GM12878 (cell line): ENCODE results near the gene PHKA1. TPM values are rescaled to one million over a fixed set of nuclear protein-coding genes. Genes with fewer than 3 reads are reported as not detected.

Experiments
- ATAC-seq: fragments of 200-7000 bp; cut with Tn5 transposase; 3 replicates; pipeline ENCODE4 v1.9.1; 2020; ENCODE audit warnings: mild to moderate bottlenecking, moderate library complexity
- BruUV-seq: library from RNA; stranded (reverse); fragments of 400-500 nt; replicated peaks from 2 replicates; lab custom pipeline; 2021; lab: Mats Ljungman, UMichigan
- CTCF ChIA-PET: fragments of 300-600 bp; sonication (Branson Sonifier 250); formaldehyde crosslinking; extraction: SDS; loops from one replicate; lab custom pipeline; 2021; ENCODE audit warnings: inconsistent platforms; lab: Yijun Ruan, JAX
- POLR2A ChIA-PET: fragments of 350-600 bp; formaldehyde crosslinking; extraction: SDS; loops from one replicate; lab custom pipeline; 2021; ENCODE audit warnings: inconsistent platforms; lab: Charles Lee
- RAD21 ChIA-PET: fragments of 300-600 bp; sonication (Branson Sonifier 250); formaldehyde crosslinking; loops from one replicate; lab custom pipeline; 2023; ENCODE audit warnings: antibody characterized with exemption; ENCODE audit not compliant: unreplicated experiment; lab: Charles Lee
- SMC1A ChIA-PET: fragments of 300-600 bp; sonication (Branson Sonifier 250); formaldehyde crosslinking; loops from one replicate; lab custom pipeline; 2023; ENCODE audit not compliant: unreplicated experiment, uncharacterized antibody; lab: Charles Lee
- DNase-seq: peaks from one replicate; pipeline ENCODE4 v3.0.0-alpha.2; 2011; ENCODE audit warnings: low read depth, low spot score
- FAIRE-seq: peaks from 3 replicates; lab custom pipeline; 2011; peaks lifted over from hg19 to GRCh38; lab: Jason Lieb, UNC
- H2AFZ ChIP-seq: 2 replicates; pipeline ENCODE4 v1.6.0; 2011; ENCODE audit warnings: low read depth, low read length, control low read depth; ENCODE audit not compliant: control insufficient read depth
- H3K27ac ChIP-seq: 2 replicates; pipeline ENCODE4 v1.5.1; 2011; ENCODE audit warnings: control low read depth; ENCODE audit not compliant: control insufficient read depth, insufficient read depth
- H3K27me3 ChIP-seq, 2 experiments: replicated peaks in 1 of 2; 2 replicates each; pipeline versions ENCODE4 v1.6.0 to v1.6.1; 2011; ENCODE audit warnings: low read length in 1 of 2; ENCODE audit not compliant: control insufficient read depth in 2 of 2, insufficient read depth in 2 of 2
- H3K36me3 ChIP-seq, 2 experiments: 2 replicates each; pipeline ENCODE4 v1.5.1; 2011; ENCODE audit warnings: low read length in 1 of 2; ENCODE audit not compliant: control insufficient read depth in 2 of 2, insufficient read depth in 2 of 2
- H3K4me1 ChIP-seq: 2 replicates; pipeline ENCODE4 v1.6.1; 2011; ENCODE audit warnings: mild to moderate bottlenecking, low read length, moderate library complexity, mixed read lengths; ENCODE audit not compliant: control insufficient read depth, insufficient read depth
- H3K4me2 ChIP-seq: 2 replicates; pipeline ENCODE4 v1.6.0; 2011; ENCODE audit warnings: control low read depth; ENCODE audit not compliant: control insufficient read depth, insufficient read depth
- H3K4me3 ChIP-seq: fragments of 200-600 bp; sonication (generic); 2 replicates; pipeline ENCODE4 v1.5.1; 2016
- H3K79me2 ChIP-seq: 2 replicates; pipeline ENCODE4 v1.6.0; 2011; ENCODE audit warnings: low read length; ENCODE audit not compliant: control insufficient read depth, insufficient read depth
- H3K9ac ChIP-seq: 2 replicates; pipeline ENCODE4 v1.8.0; 2011; ENCODE audit warnings: low read length, control low read depth, mixed read lengths; ENCODE audit not compliant: control insufficient read depth, insufficient read depth
- H3K9me3 ChIP-seq: replicated peaks from 3 replicates; pipeline ENCODE4 v1.5.1; 2011; ENCODE audit warnings: mild to moderate bottlenecking, low read length; ENCODE audit not compliant: control insufficient read depth, insufficient read depth
- H4K20me1 ChIP-seq: 2 replicates; pipeline ENCODE4 v1.6.0; 2011; ENCODE audit not compliant: control insufficient read depth, insufficient read depth
- FOXK2 ChIP-seq: fragments of 450-650 bp; IDR thresholded peaks from 2 replicates; pipeline ENCODE4 v1.6.1; 2017; ENCODE audit warnings: mild to moderate bottlenecking, moderate library complexity
- KDM1A ChIP-seq: fragments of 200-600 bp; sonication (generic); IDR thresholded peaks from 2 replicates; pipeline ENCODE4 v1.6.1; 2016; ENCODE audit warnings: borderline replicate concordance
- MEF2B ChIP-seq: fragments of 450-650 bp; IDR thresholded peaks from 2 replicates; pipeline ENCODE4 v1.6.1; 2018; ENCODE audit warnings: mild to moderate bottlenecking, moderate library complexity; ENCODE audit not compliant: partially characterized antibody, poor library complexity, severe bottlenecking
- NFYA ChIP-seq: IDR thresholded peaks from 2 replicates; pipeline ENCODE4 v1.6.1; 2011; ENCODE audit warnings: low read depth, mild to moderate bottlenecking, low read length, improper control_type of control experiment, borderline replicate concordance
- PAX5 ChIP-seq: IDR thresholded peaks from 2 replicates; pipeline ENCODE4 v1.6.1; 2011; ENCODE audit warnings: low read depth, low read length, borderline replicate concordance
- ZNF592 ChIP-seq: fragments of 450-650 bp; IDR thresholded peaks from 2 replicates; pipeline ENCODE4 v1.6.1; 2017; ENCODE audit warnings: mild to moderate bottlenecking, moderate library complexity
- WGBS: methylation state at CpG from one replicate; pipeline ENCODE4 v1.1.6; 2016; ENCODE audit warnings: low lambda C conversion rate; ENCODE audit not compliant: insufficient replicate concordance, insufficient coverage; ENCODE audit errors: missing lambda C conversion rate; 5-methylcytosine and 5-hydroxymethylcytosine counted together
- in situ Hi-C: fragments of 300-500 bp; cut with MboI; formaldehyde crosslinking; loops from 9 replicates; pipeline ENCODE4 v1.14.3; 2018; ENCODE audit warnings: mixed read lengths
- intact Hi-C: fragments of 100-400 bp; cut with micrococcal nuclease; formaldehyde crosslinking; loops from one replicate; pipeline ENCODE4 v1.14.2; 2022; ENCODE audit not compliant: unreplicated experiment
- polyA plus RNA-seq, 11 experiments: library from polyadenylated mRNA; depleted of rRNA in 4 of 11; unstranded in 6 of 11; stranded (reverse) in 5 of 11; fragments of >200 nt; fragmentation: Nextera tagmentation in 4 of 11; fragmentation: Illumina TruSeq in 1 of 11; extraction: Ambion mirVana in 4 of 11; extraction: Trizol in 1 of 11; gene quantifications; 1 replicate in 1 of 11; 2 replicates in 10 of 11; pipeline versions ENCODE4 v1.2.1 to v1.2.3, GENCODE V29; 2011 to 2016; ENCODE audit warnings: inconsistent platforms in 2 of 11, missing spikeins in 2 of 11, low read depth in 1 of 11
- total RNA-seq, 4 experiments: library from RNA; depleted of rRNA in 3 of 4; stranded (reverse); fragments of >200 nt in 3 of 4; fragmentation: Illumina TruSeq in 1 of 4; extraction: Trizol in 1 of 4; gene quantifications; 2 replicates each; pipeline versions ENCODE4 v1.2.1 to v1.2.3, GENCODE V29; 2013 to 2021
- TF ChIP-seq, protein P1 (sequence below): fragments of 450-650 bp; IDR thresholded peaks from 2 replicates; pipeline ENCODE4 v1.6.1; 2014; ENCODE audit warnings: mild to moderate bottlenecking

The PHKA1 gene
- total and polyA plus RNA-seq, 10 of the 15 experiments (the other 5 are each of a cell fraction or from before 2014, with no cell fraction given): under 0.01 to 0.15 (median 0.05) TPM; not detected in 4

DNA sequence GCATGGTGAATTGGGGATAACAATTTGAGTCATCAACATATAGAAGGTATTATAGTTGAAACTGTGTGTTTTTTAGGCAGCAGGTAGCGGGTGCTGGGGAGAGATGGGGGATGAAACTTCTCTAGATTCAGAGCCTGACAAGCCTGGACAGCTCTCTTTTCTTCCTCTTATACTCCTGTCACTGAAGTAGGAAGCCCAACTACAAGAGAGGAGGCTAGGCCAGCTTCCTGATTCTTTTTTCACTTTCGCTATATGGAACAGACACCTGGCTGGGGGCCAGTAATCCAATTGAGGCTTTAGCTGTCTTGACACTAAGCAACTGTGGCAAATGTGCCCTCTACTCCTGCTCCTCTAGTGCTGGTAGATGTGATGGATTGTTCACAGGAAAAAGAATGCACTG lies 69.2 kb downstream of the PHKA1 start:
- WGBS: 21% methylated on average over 2 of the region's 2 CpGs
- ChIA-PET RAD21 (no interaction called here), POLR2A (no interaction called here), CTCF (no interaction called here), SMC1A (no interaction called here)
- no peak for TF ChIP-seq PAX5
- no peak for TF ChIP-seq ZNF592
- TF ChIP-seq, protein P1, sequence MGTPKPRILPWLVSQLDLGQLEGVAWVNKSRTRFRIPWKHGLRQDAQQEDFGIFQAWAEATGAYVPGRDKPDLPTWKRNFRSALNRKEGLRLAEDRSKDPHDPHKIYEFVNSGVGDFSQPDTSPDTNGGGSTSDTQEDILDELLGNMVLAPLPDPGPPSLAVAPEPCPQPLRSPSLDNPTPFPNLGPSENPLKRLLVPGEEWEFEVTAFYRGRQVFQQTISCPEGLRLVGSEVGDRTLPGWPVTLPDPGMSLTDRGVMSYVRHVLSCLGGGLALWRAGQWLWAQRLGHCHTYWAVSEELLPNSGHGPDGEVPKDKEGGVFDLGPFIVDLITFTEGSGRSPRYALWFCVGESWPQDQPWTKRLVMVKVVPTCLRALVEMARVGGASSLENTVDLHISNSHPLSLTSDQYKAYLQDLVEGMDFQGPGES: no peak
- no peak for TF ChIP-seq FOXK2
- no peak for TF ChIP-seq NFYA
- TF ChIP-seq MEF2B: no peak
- TF ChIP-seq KDM1A: no peak
- no peaks in the 10 kb centered on the region for H3K36me3 ChIP-seq
- H3K4me3 ChIP-seq: no peak overlapping the region
- in situ Hi-C loops: no loop called here
- H4K20me1 ChIP-seq: no peaks in the 10 kb centered on the region
- no peaks in the 10 kb centered on the region for H3K79me2 ChIP-seq
- H3K4me2 ChIP-seq: no peak overlapping the region
- no TSS peak for BruUV-seq
- DNase-seq (no peak), FAIRE-seq (no peak), ATAC-seq (no peak)
- H2AFZ ChIP-seq: no peak overlapping the region
- no peaks in the 10 kb centered on the region; a peak in 1 of 4 replicates for H3K27me3 ChIP-seq
- intact Hi-C loops: no loop called here
- H3K4me1 ChIP-seq: no peaks in the 10 kb centered on the region
- H3K27ac ChIP-seq: no peak overlapping the region
- H3K9me3 ChIP-seq: no peaks in the 10 kb centered on the region
- no peak overlapping the region for H3K9ac ChIP-seq
